Adrenal gland (tissue), 5 donors: ENCODE data around the gene RANGAP1.

Experiments used
- POLR2A ChIP-seq, 2 donors: fragments of 450-650 bp; IDR thresholded peaks; one replicate each; pipeline ENCODE4 v1.6.1; 2017; ENCODE audit warnings: antibody characterized with exemption in 2 of 2, mild to moderate bottlenecking in 2 of 2, moderate library complexity in 1 of 2
- TF ChIP-seq, protein P1 (sequence below), 6 experiments: fragments of 450-650 bp in 4 of 6; fragments of 200-600 bp in 2 of 6; sonication (generic) in 1 of 6; IDR thresholded peaks; 1 replicate in 5 of 6; 2 replicates in 1 of 6; pipeline versions ENCODE4 v1.5.1 to v1.8.0; 2016 to 2021; ENCODE audit warnings: antibody characterized with exemption in 6 of 6, mild to moderate bottlenecking in 2 of 6, moderate library complexity in 1 of 6
- donor health status: DM: no; HTN: no; CAD: no.

DNA sequence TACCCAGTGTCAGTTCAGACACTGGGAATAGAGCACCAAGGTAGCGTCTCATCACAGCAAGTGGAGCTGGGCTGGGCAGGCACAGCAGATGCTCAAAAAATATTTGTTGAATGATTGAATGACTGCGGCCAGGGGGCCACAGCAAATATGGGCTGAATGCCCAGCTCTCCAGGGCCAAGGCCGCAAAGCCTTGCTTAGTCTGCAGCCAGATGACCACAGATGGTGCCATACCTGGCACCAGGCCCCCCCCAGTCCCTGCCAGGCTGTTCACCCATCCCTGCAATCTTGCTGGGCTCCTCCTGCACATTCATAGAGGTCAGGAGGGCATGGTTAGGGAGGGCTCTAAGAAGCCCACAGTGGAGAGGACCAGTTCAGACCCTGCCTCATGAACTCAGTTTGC, 48.2 kb upstream of the RANGAP1 start:
- TF ChIP-seq, protein P1, sequence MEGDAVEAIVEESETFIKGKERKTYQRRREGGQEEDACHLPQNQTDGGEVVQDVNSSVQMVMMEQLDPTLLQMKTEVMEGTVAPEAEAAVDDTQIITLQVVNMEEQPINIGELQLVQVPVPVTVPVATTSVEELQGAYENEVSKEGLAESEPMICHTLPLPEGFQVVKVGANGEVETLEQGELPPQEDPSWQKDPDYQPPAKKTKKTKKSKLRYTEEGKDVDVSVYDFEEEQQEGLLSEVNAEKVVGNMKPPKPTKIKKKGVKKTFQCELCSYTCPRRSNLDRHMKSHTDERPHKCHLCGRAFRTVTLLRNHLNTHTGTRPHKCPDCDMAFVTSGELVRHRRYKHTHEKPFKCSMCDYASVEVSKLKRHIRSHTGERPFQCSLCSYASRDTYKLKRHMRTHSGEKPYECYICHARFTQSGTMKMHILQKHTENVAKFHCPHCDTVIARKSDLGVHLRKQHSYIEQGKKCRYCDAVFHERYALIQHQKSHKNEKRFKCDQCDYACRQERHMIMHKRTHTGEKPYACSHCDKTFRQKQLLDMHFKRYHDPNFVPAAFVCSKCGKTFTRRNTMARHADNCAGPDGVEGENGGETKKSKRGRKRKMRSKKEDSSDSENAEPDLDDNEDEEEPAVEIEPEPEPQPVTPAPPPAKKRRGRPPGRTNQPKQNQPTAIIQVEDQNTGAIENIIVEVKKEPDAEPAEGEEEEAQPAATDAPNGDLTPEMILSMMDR (IDR thresholded peaks at IDR 0.05) = no peak
- no peak for TF ChIP-seq POLR2A (IDR thresholded peaks at IDR 0.05)
